Measurements from ENCODE around the gene REEP5. TPM values are rescaled to one million over a fixed set of nuclear protein-coding genes. Genes with fewer than 3 reads are reported as not detected.

REEP5 gene
- total and polyA plus RNA-seq, 2 of the 4 experiments (the other 2 are of a cell fraction) = 49.3 to 82.0 TPM

GRCh38 chr5:112971276-112971675, 49.2 kb upstream of the REEP5 start:
- Histone ChIP-seq H3K4me3 (ENCODE audit: insufficient read depth, low read depth, low read length) (no peak overlapping the region), H3K56ac (ENCODE audit: extremely low read depth, insufficient read depth, low read length) (no peak overlapping the region), H2BK20ac (ENCODE audit: low read depth, low read length) (no peak overlapping the region), H3K9me1 (ENCODE audit: insufficient read depth, low read length) (peaks cover 11% of the 10 kb centered on the region), H2AK5ac (ENCODE audit: low read depth, low read length) (no peak overlapping the region), H3K18ac (ENCODE audit: low read depth, low read length) (no peak overlapping the region), H4K20me1 (ENCODE audit: insufficient read depth, low read length) (no peaks in the 10 kb centered on the region), H2AFZ (replicated peaks; ENCODE audit: low read length, poor library complexity) (no peak overlapping the region), H2AK9ac (replicated peaks; ENCODE audit: low read depth, low read length, poor library complexity) (no peak overlapping the region), H2BK15ac (ENCODE audit: low read depth, low read length) (no peak overlapping the region), H4K8ac (ENCODE audit: low read depth in 2 of 2, low read length in 2 of 2) (no peak overlapping the region), H3K4me1 (ENCODE audit: control insufficient read depth, insufficient read depth, low read length) (peaks cover 15% of the 10 kb centered on the region), H2BK120ac (ENCODE audit: low read depth, low read length) (no peak overlapping the region), H3K79me1 (ENCODE audit: low read depth in 1 of 2, low read length in 2 of 2) (peaks cover 0 to 5% of the 10 kb centered on the region in 2 experiments; a peak in 2 of 4 replicates), H3K4ac (ENCODE audit: low read depth, low read length) (no peak overlapping the region), H4K5ac (ENCODE audit: low read depth, low read length) (no peak overlapping the region), H3K27ac (ENCODE audit: insufficient read depth, low read length) (no peak overlapping the region), H3K36me3 (ENCODE audit: control insufficient read depth, insufficient read depth, low read length) (no peaks in the 10 kb centered on the region), H3K27me3 (ENCODE audit: control insufficient read depth, insufficient read depth, low read length) (no peaks in the 10 kb centered on the region), H3K23ac (ENCODE audit: low read depth, low read length) (no peak overlapping the region), H3K4me2 (ENCODE audit: low read depth, low read length) (no peak overlapping the region), H3K14ac (replicated peaks; ENCODE audit: low read depth, low read length) (no peak overlapping the region), H3K9me3 (ENCODE audit: control insufficient read depth, insufficient read depth, low read length) (no peaks in the 10 kb centered on the region), H3K9ac (ENCODE audit: low read depth, low read length) (no peak overlapping the region), H4K91ac (ENCODE audit: insufficient read depth, low read depth, low read length) (no peak overlapping the region), H2BK5ac (ENCODE audit: low read depth, low read length, poor library complexity, severe bottlenecking) (no peak overlapping the region)
- CTCF ChIA-PET = no interaction called here
- POLR2A ChIA-PET (ENCODE audit: unreplicated experiment) = no interaction called here
- TF ChIP-seq CEBPB (IDR thresholded peaks at IDR 0.05; ENCODE audit: low read depth, low read length) (no peak), RFX5 (IDR thresholded peaks at IDR 0.05; ENCODE audit: low read depth, low read length) (no peak), RCOR1 (IDR thresholded peaks at IDR 0.05; ENCODE audit: insufficient replicate concordance, low read length) (no peak), SMC3 (IDR thresholded peaks at IDR 0.05; ENCODE audit: low read depth, low read length) (no peak), POLR2A (IDR thresholded peaks at IDR 0.05; ENCODE audit: low read depth, low read length) (no peak), MAZ (IDR thresholded peaks at IDR 0.05; ENCODE audit: borderline replicate concordance, low read depth, low read length) (no peak), USF2 (IDR thresholded peaks at IDR 0.05; ENCODE audit: low read depth, low read length) (no peak), FOS (IDR thresholded peaks at IDR 0.05; ENCODE audit: low read depth, low read length) (no peak), MAFK (IDR thresholded peaks at IDR 0.05; ENCODE audit: low read depth, low read length) (no peak), CTCF (conservative IDR thresholded peaks at IDR 0.05; ENCODE audit: low read depth, low read length) (no peak), BHLHE40 (IDR thresholded peaks at IDR 0.05; ENCODE audit: low read depth, low read length) (no peak), NFE2L2 (IDR thresholded peaks at IDR 0.05; ENCODE audit: low read depth, low read length) (no peak), CHD1 (IDR thresholded peaks at IDR 0.05; ENCODE audit: low read depth, low read length) (no peak), RAD21 (IDR thresholded peaks at IDR 0.05; ENCODE audit: low read length) (no peak), MXI1 (IDR thresholded peaks at IDR 0.05; ENCODE audit: borderline replicate concordance, low read depth, low read length) (no peak), ELK1 (IDR thresholded peaks at IDR 0.05; ENCODE audit: borderline replicate concordance, low read depth, low read length) (no peak)
- no CpG with 5 or more reads among the region's 4 CpGs for WGBS, 2 experiments (ENCODE audit: extremely low coverage in 2 of 2, insufficient read length in 1 of 2)
- no TSS peak for BruUV-seq (replicated peaks)
- no peak for DNase-seq
- in situ Hi-C loops (cut with MboI; ENCODE audit: low sequenced_read_pairs) = loop anchor here (25.0 kb wide), 1 partner anchor 409 kb away; no protein-coding TSS in a partner anchor
- dilution Hi-C loops (cut with HindIII; ENCODE audit: low sequenced_read_pairs, unreplicated experiment) = no loop called here
- ATAC-seq (ENCODE audit: low read depth) = no peak
- intact Hi-C loops (cut with micrococcal nuclease) = no loop called here
